GM21529 (cell line): ENCODE results near the gene PROB1.

Experiments used
- ATAC-seq: cut with Tn5 transposase; IDR thresholded peaks from one replicate; pipeline ENCODE4 v1.9.1; 2021; ENCODE audit not compliant: unreplicated experiment

Gene PROB1

GRCh38 chr5:139341689-139342422 lies 53.0 kb downstream of the PROB1 start, which contains the start of gene PAIP2:
Gene PAIP2 (plus strand): TSS chr5:139341854. CDS start chr5:139363785, 21,931 bp downstream.
- ATAC-seq: peak; percentile 95

- ATAC-seq: peak; percentile 19
These were observed 53.7 kb downstream of the PROB1 start for GRCh38 chr5:139341187-139341688.
